GM06990 (cell line): ENCODE measurements around the gene SOWAHD.
"Not testable (repeated sequence)": the region's sequence is repeated elsewhere in the genome, so short reads cannot be mapped to it uniquely, and the experiment has no call there.

Experiments
- DNase-seq: peaks from one replicate; pipeline ENCODE4 v3.0.0-alpha.2; 2011; ENCODE audit not compliant: insufficient read length; ENCODE audit errors: extremely low read depth
- H3K27me3 ChIP-seq: replicated peaks from 2 replicates; pipeline ENCODE4 v1.6.0; 2011; ENCODE audit warnings: low read length; ENCODE audit not compliant: control insufficient read depth, insufficient read depth
- H3K36me3 ChIP-seq: 2 replicates; pipeline ENCODE4 v1.5.1; 2011; ENCODE audit warnings: low read length; ENCODE audit not compliant: control insufficient read depth, insufficient read depth
- H3K4me3 ChIP-seq: replicated peaks from 2 replicates; pipeline ENCODE4 v1.5.1; 2011; ENCODE audit warnings: low read depth, mild to moderate bottlenecking, control low read depth, low read length
- TF ChIP-seq, protein P1 (sequence below): IDR thresholded peaks from 2 replicates; pipeline ENCODE4 v1.5.1; 2011; ENCODE audit warnings: low read length, control low read depth, mild to moderate bottlenecking, inconsistent platforms; ENCODE audit not compliant: insufficient read depth, poor library complexity, severe bottlenecking

SOWAHD gene

DNA sequence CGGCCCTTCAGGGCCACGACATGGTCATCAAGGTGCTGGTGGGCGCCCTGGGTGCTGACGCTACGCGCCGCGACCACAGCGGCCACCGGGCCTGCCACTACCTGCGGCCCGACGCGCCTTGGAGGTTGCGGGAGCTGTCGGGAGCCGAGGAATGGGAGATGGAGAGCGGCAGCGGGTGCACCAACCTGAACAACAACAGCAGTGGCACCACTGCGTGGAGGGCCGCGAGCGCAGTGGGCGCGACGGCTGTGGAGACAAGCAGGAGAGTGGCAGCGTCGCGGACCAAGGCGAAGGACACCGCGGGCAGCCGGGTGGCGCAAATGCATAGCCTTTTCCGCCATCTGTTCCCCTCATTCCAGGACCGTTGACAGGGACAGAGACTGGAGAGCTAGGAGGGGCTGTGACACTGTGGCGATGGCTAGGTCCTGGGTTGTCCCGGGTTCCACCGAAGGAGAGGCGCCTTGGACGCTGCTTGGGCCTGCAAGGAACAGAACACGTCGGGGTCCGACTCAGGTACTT lies 919 bp downstream of the SOWAHD start:
- Histone ChIP-seq H3K4me3 (peak overlapping the region; percentile 64), H3K36me3 (no peaks in the 10 kb centered on the region), H3K27me3 (no peaks in the 10 kb centered on the region)
- no peak for DNase-seq
- TF ChIP-seq, protein P1, sequence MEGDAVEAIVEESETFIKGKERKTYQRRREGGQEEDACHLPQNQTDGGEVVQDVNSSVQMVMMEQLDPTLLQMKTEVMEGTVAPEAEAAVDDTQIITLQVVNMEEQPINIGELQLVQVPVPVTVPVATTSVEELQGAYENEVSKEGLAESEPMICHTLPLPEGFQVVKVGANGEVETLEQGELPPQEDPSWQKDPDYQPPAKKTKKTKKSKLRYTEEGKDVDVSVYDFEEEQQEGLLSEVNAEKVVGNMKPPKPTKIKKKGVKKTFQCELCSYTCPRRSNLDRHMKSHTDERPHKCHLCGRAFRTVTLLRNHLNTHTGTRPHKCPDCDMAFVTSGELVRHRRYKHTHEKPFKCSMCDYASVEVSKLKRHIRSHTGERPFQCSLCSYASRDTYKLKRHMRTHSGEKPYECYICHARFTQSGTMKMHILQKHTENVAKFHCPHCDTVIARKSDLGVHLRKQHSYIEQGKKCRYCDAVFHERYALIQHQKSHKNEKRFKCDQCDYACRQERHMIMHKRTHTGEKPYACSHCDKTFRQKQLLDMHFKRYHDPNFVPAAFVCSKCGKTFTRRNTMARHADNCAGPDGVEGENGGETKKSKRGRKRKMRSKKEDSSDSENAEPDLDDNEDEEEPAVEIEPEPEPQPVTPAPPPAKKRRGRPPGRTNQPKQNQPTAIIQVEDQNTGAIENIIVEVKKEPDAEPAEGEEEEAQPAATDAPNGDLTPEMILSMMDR, result no peak

GRCh38 chrX:119760026-119760877 lies 1.9 kb downstream of the SOWAHD start:
- H3K4me3 ChIP-seq, result peak overlapping the region; percentile 64
- no peaks in the 10 kb centered on the region for H3K27me3 ChIP-seq
- peak; percentile 68 for DNase-seq
- H3K36me3 ChIP-seq, result no peaks in the 10 kb centered on the region
- TF ChIP-seq, protein P1, result no peak

GRCh38 chrX:119762718-119763117 lies 4.3 kb downstream of the SOWAHD start:
- TF ChIP-seq, protein P1, result no peak
- no peak overlapping the region for H3K4me3 ChIP-seq
- DNase-seq, result no peak
- no peaks in the 10 kb centered on the region for H3K36me3 ChIP-seq
- H3K27me3 ChIP-seq, result no peaks in the 10 kb centered on the region

- Histone ChIP-seq H3K4me3 (no peak overlapping the region), H3K27me3 (no peaks in the 10 kb centered on the region), H3K36me3 (no peaks in the 10 kb centered on the region)
- TF ChIP-seq, protein P1, result no peak
- DNase-seq, result no peak
Observed at GRCh38 chrX:119763181-119763580, 4.8 kb downstream of the SOWAHD start.

DNA sequence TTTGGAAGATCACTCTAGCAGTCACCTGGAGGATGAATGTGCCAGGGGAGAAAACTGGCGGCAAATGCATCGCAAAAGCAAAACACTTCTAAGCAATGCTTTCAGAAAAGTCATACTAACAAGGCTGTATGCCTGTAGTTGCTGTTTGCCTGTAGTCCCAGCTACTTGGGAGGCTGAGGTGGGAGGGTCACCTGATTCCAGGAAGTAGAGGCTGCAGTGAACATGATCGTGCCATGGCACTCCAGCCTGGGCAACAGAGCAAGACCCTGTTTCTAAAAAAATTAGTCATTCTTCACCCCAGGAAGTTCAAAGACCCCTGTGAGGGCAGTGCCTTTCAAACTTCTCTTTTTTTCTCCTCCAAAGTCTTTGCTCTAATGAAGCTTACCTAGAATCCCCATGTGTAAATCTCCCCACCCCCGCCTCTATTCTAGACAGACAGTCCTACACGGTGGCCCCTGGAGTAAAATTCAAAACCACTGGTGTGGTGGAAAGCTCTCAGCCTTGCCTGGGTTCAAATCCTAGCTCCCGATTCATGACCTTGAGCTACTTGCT lies 5.5 kb downstream of the SOWAHD start:
- DNase-seq, result no peak
- Histone ChIP-seq H3K36me3 (no peaks in the 10 kb centered on the region), H3K27me3 (no peaks in the 10 kb centered on the region), H3K4me3 (no peak overlapping the region)
- TF ChIP-seq, protein P1, result no peak

DNA sequence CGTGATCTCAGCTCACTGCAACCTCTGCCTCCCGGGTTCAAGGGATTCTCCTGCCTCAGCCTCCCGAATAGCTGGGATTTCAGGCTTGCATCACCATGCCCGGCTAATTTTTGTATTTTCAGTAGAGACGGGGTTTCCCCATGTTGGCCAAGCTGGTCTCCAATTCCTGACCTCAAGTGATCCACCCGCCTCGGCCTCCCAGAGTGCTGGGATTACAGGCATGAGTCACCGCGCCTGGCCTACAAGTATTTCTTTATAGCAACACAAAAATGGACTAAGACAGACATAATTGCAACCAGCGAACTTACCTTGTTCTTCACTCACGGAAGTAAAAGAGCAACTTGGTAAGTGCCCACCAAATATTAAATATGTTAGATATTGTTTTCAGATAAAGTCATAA lies 10.0 kb downstream of the SOWAHD start:
- not testable (repeated sequence) for H3K4me3 ChIP-seq, H3K36me3 ChIP-seq, DNase-seq, H3K27me3 ChIP-seq

DNA sequence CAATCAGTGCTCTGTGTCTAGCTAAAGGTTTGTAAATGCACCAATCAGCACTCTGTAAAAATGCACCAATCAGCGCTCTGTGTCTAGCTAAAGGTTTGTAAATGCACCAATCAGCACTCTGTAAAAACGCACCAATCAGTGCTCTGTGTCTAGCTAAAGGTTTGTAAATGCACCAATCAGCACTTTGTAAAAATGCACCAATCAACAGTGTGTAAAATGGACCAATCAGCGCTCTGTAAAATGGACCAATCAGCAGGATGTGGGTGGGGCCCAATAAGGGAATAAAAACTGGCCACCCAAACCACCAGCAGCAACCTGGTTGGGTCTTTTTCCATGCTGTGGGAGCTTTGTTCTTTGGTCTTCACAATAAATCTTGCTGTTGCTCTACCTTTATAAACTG lies 11.0 kb downstream of the SOWAHD start:
- H3K27me3 ChIP-seq, H3K4me3 ChIP-seq, H3K36me3 ChIP-seq, DNase-seq: not testable (repeated sequence)
